Measurements from ENCODE around the gene WBP1L. TPM values are rescaled to one million over a fixed set of nuclear protein-coding genes. Genes with fewer than 3 reads are reported as not detected.
"Not testable (repeated sequence)": the region's sequence is repeated elsewhere in the genome, so short reads cannot be mapped to it uniquely, and the experiment has no call there.

The WBP1L gene
- total RNA-seq: 55.2 TPM

DNA sequence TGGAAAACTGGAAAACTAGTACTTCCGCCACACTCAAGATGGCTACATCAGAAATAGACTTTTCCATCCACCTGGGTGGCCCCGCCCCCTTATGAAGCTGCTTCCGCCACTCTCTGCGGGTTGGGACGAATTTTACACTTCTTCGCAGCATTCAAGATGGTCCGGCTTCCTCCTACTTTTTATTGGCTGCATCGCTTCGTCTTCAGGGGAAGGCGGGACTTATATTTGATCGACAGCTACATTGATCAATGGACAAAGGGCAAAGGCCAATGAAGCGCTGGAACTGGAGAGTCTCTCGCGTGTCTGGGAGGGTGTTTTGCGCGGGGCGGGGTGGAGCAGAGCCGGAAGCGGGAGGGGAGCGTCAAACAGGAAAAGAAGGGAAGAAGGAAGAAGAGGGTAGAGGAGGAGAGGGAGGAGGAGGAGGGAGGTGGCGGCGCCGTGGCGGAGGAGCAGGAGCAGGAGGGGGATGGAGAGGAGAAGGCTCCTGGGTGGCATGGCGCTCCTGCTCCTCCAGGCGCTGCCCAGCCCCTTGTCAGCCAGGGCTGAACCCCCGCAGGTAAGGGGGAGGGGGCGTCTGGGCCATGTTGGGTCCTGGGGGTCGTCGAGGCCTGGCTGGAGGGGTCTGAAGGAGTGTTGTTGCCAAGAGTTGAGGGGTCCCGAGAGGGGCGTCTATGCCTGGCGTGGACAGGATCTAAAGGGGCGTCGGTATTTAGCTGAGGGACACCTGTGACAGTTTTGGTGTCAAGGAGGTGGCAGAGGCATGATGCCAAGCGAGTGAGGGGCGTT is at the start of gene WBP1L:
Gene WBP1L (plus strand): TSS at position 361 of the 786 bp plus-strand sequence. CDS start 106 bp downstream, at position 467.
- peak; percentile 98 for DNase-seq (ENCODE audit: low spot score)

- not testable (repeated sequence) for DNase-seq (ENCODE audit: low spot score)
Observed at GRCh38 chr10:102695401-102695800, 48.3 kb upstream of the WBP1L start.

- no peak for DNase-seq (ENCODE audit: low spot score)
Observed at GRCh38 chr10:102696736-102697135, 47.0 kb upstream of the WBP1L start.

DNA sequence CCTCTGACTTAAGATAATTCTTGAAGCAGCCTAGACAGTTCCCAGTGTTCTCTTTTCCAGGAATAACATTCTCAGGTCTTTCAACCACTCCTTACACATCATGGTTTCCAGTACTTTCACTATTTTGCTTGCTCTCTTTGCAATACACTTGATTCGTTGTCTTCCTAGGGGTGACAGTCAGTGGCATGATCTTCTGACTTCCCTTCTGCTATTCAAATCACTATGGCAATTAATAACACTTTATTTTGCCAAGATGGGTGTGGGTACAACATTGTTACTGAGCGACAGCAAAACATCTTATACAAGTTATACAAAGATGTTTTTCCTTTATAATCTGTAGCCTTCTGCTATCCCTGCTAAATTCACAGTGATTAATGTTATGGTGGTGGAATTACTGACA is 44.9 kb upstream of the WBP1L start:
- no peak for DNase-seq (ENCODE audit: low spot score)

DNA sequence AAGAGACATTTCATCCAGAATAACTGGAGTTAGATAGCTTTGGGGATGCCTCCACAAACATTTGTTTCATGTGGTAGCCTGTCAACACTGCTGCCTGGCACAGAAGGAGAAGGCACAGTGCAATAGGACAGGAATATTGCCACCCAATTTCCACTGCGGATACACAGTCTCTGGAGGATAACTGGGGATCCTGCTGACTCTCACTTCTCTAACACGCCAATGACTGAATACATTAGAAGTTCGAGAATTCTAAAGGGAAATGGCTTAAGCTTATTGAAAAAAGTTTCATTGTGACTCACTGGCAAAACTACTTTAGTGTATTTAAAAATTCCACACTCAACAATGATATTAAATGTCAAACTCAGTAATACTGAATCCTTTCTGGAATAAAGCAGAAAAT is 42.5 kb upstream of the WBP1L start:
- no peak for DNase-seq (ENCODE audit: low spot score)

GRCh38 chr10:102701796-102702195 is 42.0 kb upstream of the WBP1L start:
- no peak for DNase-seq (ENCODE audit: low spot score)

DNA sequence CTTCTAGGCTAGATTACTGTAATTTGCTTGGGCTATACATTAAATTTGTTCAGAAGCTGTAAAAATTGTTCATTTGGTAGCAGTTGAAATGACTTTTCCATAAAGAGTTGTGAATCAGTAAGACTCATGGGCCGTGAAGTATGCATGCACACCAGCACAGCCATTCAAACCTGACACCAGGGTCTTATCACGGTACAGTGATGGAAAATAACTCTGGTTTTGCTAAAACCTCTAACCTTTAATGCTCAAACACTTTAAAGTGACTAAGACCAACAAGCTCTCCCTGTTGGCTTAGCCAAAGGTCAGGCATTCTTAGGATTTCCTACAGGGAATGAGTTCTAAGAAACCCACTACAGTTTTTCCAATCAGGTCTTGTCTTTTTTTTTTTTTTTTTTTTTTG is 41.0 kb upstream of the WBP1L start:
- no peak for DNase-seq (ENCODE audit: low spot score)

GRCh38 chr10:102704915-102705314 is 38.8 kb upstream of the WBP1L start:
- no peak for DNase-seq (ENCODE audit: low spot score)

- DNase-seq (ENCODE audit: low spot score): no peak
Observed at GRCh38 chr10:102705531-102705930, 38.2 kb upstream of the WBP1L start.

DNA sequence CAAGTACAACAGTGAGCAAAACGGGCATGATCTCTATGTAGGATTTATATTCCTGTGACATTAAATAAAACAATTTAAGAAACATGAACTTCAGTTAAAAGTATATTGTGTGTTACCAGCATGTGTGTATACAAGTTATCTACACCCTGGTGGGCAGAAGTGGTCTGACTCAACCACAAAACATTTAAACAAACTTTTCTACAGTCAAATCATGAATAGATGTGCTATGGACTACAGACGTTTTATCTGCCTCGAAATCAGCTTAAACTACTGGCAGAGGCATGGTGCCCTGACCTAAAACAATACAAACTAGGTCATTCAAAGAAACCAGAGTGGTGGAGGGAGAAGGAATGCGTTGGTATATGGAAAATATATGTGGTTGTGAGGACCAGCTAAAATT is 33.1 kb upstream of the WBP1L start:
- DNase-seq (ENCODE audit: low spot score): no peak

GRCh38 chr10:102712089-102712488 is 31.7 kb upstream of the WBP1L start:
- no peak for DNase-seq (ENCODE audit: low spot score)

DNA sequence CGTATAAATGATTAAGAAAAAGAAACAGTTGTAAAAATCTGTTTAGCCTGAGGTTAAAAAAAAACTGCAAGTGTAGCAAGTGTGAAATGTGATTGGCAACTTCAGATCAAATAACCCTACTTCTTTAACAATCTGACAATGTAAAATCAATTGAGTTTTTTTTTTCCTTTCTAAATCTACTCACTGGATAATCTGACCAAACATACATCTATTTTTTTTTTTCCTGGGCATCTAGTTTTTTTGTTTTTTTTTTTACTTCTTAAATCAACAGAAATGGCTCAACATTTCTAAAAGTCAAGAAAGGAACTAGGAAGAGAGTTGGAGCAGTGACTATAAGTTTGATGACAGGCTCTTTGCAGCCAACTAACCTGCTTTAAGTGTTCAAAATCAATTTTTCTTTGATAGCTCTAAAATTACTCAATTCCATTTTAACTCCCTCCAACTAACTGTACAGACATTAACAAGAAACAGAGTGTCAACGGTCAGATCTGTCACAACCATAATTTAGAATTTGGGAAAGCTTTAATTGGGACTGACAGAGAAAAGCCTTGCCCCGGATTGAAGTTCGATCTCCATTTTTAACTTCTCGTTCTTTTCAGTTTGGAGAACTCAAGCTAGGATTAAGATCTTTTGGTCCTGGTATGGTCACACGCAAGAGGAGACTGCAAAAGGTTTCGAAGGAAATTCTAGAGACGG is 30.8 kb upstream of the WBP1L start:
- DNase-seq (ENCODE audit: low spot score): no peak

- DNase-seq (ENCODE audit: low spot score): no peak
Observed at GRCh38 chr10:102713539-102713813, 30.3 kb upstream of the WBP1L start.

- peak; percentile 97 for DNase-seq (ENCODE audit: low spot score)
Observed at GRCh38 chr10:102713814-102714620, 29.7 kb upstream of the WBP1L start, which contains the start of gene ARL3. Gene ARL3, minus strand, starts transcription at chr10:102714397. Its CDS starts 122 bp downstream, at chr10:102714275.

DNA sequence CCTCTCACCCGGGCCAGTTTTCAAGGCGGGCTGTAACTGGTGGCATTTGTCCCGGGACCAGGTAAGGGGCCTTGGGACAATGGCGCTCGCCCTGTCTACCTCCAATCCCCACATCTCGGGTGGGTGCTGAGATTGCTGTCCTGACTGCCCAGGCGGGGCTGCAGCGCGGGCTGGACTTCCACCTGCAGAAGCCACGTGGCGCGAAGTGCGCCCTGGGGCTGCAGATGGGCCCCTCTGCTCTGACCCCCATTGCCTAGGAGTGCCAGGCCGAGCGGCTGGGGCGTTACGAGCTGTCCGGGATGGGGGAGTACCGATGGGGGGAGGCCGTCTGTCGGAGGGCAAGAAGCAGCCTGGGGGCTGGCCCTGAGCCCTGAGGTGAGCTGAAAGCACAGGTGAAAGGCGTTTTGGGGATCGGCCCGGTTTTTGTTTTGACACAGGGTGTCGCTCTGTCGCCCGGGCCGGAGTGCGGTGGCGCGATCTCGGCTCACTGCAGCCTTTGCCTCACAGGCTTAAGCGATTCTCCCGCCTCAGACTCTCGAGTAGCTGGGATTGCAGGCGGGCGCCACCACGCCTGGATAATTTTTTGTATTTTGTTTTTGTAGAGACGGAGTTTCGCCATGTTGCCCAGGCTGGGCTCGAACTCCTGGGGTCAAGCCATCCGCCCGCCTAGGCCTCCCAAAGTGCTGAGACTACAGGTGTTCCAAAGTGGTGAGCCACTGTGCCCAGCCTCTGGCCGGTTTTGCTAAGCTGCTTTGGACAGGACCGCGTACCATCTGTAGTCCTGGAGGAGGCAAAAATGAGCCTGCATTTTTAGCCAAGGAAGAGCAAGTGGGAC is 28.9 kb upstream of the WBP1L start, which contains the start of gene SFXN2:
Gene SFXN2 (plus strand): TSS at position 16 of the 835 bp plus-strand sequence. CDS start 12,001 bp downstream, outside the sequence.
- DNase-seq (ENCODE audit: low spot score): peak; percentile 68

GRCh38 chr10:102715880-102716279 is 27.9 kb upstream of the WBP1L start:
- no peak for DNase-seq (ENCODE audit: low spot score)

DNA sequence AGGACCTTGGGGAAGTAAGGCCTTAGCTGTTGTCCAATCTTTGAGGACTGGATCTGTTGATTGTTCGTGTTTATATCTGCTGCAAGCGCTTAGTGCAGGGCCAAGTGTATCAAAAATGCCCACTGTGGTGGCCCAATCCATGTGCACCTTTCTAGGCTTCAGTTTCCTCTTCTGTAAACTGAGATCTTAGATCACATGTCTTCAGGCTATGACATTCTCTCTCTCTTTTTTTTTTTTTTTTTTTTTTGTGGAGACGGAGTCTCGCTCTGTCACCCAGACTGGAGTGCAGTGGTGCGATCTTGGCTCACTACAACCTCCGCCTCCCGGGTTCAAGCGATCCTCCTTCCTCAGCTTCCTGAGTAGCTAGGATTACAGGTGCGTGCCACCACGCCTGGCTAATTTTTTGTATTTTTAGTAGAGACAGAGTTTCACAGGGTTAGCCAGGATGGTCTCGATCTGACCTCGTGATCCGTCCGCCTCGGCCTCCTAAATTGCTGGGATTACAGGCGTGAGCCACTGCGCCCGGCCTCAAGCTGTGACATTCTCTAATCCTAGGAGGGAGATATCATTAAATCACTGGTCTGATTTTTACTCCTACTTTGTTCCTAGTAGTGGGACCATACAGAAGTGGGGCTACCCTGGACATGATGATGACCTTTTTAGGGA is 26.7 kb upstream of the WBP1L start:
- DNase-seq (ENCODE audit: low spot score): not testable (repeated sequence)

GRCh38 chr10:102718220-102718619 is 25.5 kb upstream of the WBP1L start:
- no peak for DNase-seq (ENCODE audit: low spot score)

- no peak for DNase-seq (ENCODE audit: low spot score)
Observed at GRCh38 chr10:102720337-102720736, 23.4 kb upstream of the WBP1L start.

- DNase-seq (ENCODE audit: low spot score): no peak
Observed at GRCh38 chr10:102720775-102721301, 22.9 kb upstream of the WBP1L start.

GRCh38 chr10:102721954-102722353 is 21.8 kb upstream of the WBP1L start:
- no peak for DNase-seq (ENCODE audit: low spot score)

All from ureter (tissue), 1 donor.